HG03469 (cell line): ENCODE measurements around the gene FAM53B.

Source experiments
- ATAC-seq: cut with Tn5 transposase; IDR thresholded peaks from one replicate; pipeline ENCODE4 v1.9.1; 2021; ENCODE audit warnings: mild to moderate bottlenecking, moderate library complexity, moderate number of reproducible peaks; ENCODE audit not compliant: unreplicated experiment

FAM53B gene

DNA sequence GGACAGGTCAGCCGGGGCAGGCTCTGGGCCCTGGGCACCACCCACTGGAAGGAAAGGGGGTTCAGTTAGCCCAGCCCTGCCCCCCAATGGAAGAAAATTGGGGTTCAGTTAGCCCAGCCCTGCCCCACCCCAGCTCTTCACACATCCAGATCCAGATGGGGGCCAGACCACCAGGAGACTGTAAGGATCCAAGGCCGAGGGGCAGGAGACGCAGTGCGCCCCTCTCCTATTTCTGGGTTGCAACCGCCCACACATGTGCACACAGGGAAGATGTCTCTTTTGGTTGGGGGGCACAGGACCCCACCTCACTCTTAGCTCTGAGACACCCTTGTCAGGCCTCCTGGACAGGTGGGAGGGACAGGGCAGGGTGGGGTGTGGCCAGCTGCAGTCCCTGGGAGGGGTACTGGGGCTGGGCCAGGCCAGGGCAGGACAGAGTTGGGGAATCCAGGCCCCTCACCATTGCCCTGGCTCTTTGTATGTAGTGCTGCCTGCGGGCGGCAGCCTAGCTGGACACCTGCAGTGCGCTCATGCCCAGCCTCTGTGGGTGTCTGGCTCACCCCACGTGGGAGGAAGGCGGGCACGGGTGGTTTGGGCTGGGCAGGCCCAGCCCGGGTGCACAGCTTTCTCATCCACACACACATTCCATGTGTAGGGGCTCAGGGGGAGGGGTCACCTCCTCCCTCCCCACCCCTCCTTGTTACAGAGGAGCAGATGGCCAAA lies 141.4 kb downstream of the FAM53B start:
- no peak for ATAC-seq

DNA sequence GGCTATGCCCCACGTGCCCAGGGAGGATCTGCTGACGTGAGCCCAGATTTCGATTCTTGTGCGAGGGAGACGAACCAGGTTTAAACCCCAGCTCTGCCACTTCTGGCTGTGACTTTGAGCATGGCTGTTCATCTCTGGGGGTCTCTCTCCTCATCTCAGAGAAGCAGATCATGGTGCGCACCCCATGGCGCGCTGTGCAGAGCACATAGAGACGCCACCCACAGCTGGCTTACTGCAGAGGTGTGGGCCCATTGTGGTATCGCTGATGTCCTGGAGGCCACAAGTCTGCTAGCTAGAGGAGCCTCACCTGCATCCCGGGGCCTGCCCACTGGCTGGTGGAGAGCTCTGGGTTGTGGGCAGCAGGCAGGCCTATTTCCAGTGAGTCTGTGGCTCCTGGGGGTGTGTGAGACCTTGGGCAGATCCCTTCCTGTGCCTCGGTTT lies 142.0 kb downstream of the FAM53B start:
- no peak for ATAC-seq

DNA sequence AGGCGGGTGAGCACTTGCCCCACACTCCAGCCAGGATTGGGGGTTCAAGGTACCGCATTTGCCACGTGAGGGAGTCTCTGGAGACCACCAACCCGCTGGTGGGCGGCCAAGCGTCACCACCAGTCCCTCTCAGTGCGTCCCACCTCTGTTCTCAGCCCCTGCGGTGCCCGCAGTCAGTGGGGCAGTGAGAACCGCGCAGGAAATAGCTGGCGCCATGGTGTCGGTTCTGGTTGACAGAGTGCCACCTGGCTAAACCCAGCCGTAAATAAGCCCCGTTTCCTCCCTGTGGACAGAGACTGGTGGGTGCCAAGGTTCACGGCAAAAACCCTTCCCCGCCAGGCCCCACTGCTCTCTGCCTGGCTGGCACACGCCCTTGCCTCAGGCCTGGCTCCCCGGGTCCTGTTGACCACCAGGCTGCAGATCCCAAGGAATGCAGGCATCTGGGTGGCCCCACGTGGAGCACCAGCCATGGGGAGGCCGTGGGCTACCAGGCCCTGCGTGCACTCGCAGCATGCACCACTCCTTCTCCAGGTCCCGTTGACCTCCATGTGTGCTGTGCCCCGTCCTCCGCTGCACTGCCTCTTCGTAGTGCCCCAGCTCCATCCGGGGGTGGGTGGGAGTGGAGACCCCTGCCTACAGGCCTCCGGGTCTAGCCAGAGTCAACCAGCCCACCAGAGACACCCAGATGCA lies 142.6 kb downstream of the FAM53B start:
- ATAC-seq, result no peak

DNA sequence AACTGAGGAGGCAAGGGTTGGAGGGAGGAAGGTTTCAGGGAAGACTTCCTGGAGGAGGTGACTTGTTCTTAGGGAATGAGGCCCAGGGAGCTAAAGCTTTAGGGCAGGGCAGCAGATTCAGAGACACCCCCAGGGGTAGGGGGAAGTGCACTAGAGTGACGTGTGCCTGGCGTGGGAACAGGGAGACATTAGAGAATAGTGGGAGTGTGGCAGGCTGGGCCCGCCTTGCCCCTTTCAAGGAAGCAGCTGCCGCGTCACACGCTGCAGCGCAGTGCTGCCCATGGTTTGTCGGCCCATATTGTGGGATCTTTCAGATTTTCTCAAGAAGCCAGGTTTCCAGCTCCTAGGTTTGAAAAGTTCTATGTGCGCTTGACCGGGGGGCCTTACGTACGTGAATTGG lies 143.2 kb downstream of the FAM53B start:
- ATAC-seq, result no peak

DNA sequence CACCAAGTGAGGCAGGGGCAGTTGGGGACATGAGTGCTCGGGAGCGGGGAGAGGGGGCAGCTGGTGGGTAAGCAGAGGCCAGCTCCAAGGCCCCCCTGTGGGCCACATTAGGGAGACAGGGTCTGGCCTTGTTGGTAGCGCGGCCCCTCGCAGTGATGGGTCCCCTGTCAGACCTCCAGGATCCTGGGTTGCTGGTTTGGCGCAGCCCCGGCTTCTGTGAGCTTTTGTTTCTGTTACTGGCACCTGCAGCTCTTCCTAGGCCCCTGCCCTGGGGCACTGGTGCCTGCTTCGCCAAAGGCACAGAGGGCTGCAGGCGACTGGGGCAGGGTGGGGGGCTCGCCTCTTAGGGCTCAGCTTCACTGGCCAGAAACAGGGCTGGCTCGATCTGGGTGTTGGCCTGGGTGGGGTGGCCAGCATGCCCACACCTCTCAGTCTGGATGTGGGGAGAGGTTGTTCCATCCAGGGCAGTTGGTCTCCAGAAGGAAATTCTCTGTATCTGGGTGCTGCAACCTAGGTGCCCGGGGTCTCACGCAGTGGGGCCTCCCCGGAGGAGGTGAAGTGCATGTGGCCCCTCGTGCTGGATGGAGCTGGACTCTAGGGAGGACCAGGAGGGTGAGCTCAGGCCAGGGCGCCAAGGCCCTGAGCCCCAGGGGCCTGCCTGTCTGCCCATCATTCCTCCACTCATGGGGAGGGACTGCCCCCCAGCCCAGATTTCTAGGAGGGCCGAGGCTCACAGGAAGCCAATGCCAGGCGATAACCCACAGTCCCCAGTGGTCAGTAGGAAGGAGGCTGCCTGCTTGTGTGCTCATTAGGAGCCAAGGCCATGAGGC lies 143.9 kb downstream of the FAM53B start:
- no peak for ATAC-seq

GRCh38 chr10:124599588-124600050 lies 144.6 kb downstream of the FAM53B start:
- no peak for ATAC-seq

DNA sequence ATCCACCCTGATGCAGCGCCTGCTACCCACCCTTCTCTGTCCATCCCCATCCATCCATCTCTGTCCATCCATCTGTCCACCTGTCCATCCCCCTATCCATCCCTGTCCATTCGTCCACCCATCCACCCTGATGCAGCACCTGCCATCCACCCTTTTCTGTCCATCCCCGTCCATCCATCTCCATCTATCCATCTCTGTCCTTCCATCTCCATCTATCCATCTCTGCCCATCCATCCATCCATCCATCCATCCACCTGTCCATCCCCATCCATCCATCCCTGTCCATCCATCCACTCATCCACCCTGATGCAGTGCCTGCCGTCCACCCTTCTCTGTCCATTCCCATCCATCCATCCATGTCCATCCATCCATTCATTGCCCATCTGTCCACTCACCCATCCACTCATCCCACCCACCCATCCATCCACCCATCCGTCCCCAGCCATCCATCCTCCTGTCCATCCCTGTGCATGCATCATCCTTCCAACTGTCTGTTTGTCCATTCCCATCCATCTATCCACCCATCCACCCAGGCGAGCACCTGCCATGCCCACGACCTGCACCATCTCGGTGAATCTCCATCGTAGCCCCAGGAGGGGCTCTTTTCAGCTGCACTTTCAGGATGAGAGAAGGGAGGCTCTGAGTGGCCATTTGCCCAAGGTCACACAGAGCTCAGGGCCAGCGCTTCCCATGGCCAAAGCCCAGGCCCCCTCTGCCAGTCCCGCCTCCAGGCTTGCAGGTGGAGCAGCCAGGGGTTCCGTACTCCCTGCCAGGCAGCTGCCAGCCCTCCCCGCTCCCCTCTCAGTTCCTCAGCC lies 145.2 kb downstream of the FAM53B start:
- ATAC-seq, result no peak

DNA sequence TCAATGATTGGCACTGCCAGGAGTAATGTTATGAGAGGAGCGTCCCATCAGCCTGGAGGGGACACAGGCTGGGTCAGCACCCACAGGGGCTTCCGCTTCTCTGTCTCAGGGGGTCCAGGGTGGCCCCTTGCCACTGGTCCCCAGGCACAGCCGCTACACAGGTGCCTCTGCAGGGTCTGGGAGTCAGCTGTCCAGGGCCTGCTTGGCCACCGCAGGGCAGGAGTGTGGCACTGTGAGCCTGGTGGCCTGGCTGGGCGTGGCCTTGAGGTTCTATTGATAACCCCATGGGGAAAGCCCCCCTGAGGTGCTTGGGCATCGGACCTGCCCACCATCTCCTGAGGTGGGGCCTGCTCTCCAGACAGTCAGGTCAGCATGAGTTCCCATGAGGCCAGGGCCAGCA lies 146.0 kb downstream of the FAM53B start:
- ATAC-seq, result no peak

GRCh38 chr10:124597846-124598165 lies 146.4 kb downstream of the FAM53B start:
- no peak for ATAC-seq

GRCh38 chr10:124596962-124597845 lies 147.0 kb downstream of the FAM53B start:
- ATAC-seq, result no peak

- no peak for ATAC-seq
Measured at GRCh38 chr10:124596116-124596785, 147.9 kb downstream of the FAM53B start.

DNA sequence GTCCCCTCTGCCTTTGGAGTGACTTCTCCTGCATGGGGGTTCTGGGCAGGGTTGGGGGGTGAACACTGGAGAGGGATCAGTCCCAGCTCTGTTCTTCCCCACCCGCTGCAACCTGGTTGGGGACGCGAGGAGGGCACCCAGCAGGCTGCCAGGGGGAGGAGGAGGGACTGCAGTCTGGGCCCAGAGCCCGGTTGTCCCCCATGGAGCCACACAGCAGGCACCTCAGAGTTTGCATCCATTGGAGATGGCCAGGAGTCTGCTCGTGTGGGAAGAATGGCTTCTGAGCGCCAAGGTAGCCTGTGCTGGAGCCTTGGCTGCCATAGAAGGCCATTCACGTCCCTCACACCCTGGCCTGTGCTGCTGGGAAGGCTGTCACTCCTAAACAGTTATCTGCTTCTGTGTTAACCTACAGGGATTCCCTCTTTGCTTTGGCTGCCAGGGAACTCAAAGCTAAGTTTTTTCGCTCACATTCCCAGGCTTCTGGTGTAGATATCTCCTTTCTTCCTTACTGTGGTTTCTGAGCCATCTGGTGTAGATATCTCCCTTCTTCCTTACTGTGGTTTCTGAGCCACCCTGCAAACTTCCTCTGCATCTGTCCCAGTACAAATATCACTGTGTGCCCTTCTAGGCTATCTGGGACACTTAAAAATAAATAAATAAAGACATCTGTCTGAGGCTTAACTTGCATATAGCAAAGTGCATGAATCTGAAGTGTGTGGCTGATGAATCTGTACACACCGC lies 148.9 kb downstream of the FAM53B start:
- no peak for ATAC-seq

DNA sequence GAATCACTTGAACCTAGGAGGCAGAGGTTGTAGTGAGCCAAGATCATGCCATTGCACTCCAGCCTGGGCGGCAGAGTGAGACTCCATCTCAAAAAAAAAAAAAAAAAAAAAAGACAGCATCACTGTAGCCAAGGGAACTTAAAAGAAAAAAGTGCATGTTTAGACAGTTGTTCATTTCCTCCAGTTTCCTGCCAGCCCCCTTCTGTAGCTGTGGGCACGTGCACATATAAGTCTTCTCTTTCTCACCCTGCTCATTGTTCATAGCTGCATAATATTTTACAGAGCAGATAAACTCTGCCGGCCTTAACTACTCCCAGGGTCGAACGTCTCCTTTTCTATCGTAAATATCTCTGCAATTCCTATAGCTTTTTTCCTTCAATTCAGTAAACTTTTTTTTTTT lies 149.9 kb downstream of the FAM53B start:
- ATAC-seq, result no peak

DNA sequence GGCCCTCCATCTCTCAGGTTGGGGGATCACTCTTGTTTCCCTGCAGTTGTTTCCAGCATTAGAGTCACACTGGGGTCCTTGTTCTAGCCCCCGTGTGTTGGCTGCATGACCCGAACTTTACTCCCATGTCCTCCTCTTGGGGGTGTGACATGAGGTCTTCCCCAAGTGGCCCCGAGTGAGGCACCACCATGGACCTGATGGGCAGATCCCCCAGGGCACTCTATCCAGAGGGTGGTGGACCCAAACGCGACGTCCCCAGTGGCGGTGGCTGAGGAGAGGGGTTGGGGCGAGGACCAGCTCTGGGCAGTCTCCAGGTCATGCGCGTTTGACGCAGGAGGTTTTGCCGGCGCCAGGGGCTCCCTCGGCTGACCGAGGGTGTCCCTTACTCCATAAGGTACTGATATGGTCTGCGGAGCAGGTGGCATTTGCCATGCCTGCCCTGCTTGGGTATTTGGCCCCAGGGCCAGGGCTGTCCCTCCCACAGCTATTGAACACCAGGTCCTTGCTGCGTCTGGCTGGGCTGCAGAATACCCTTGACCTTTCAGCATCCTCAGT lies 150.7 kb downstream of the FAM53B start:
- no peak for ATAC-seq

DNA sequence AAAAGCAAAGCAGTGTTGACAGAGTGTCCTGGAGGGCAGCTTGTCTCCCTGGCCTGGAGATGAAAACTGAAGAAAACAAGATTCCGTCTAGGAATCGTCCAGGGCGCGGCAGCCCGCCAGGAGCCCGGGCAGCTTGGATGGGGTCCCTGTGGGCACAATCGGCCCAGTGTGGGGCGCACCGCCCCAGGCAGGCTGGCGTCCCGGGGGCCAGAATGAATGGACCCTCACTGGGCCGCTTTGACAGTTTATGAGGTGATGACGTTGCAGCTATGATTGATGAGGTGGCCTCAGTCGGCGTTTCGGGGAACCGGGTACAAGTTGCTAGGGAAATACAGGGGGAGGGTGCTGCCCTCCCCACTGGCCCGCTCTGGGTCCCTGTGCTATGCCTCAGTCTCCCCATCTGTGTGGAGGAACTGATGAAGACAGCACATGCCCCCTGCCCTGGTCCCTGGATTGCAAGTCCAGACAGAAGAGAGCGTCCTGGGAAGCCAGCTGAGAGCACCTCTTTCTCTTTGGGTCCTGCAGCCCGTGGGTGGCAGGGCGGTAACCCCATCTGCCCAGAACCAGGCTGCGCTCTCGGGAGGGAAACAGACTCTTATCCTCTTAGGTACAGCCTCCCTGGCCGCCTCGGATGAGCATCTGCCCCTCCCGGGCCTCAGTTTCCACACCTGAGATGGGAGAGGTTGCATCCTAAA lies 151.3 kb downstream of the FAM53B start:
- no peak for ATAC-seq

GRCh38 chr10:124592101-124592500 lies 152.1 kb downstream of the FAM53B start:
- no peak for ATAC-seq

- no peak for ATAC-seq
Measured at GRCh38 chr10:124591123-124591495, 153.1 kb downstream of the FAM53B start.
